ENCODE measurements around the gene ROBO3. TPM values are rescaled to one million over a fixed set of nuclear protein-coding genes. Genes with fewer than 3 reads are reported as not detected.

The ROBO3 gene
- total RNA-seq, 1 donor from 2014 or later: 5.9 TPM

GRCh38 chr11:124839972-124840621 is 25.1 kb upstream of the ROBO3 start:
- Mint-ChIP-seq H3K9me3 (ENCODE audit: unreplicated experiment) (peaks cover 5% of the 10 kb centered on the region), H3K4me1 (ENCODE audit: low read depth, unreplicated experiment) (peaks cover 6% of the 10 kb centered on the region), H3K4me3 (ENCODE audit: unreplicated experiment) (peak overlapping the region; percentile 72), H3K27me3 (ENCODE audit: unreplicated experiment) (peaks cover 43% of the 10 kb centered on the region), H3K27ac (ENCODE audit: unreplicated experiment) (no peak overlapping the region), H3K36me3 (ENCODE audit: unreplicated experiment) (no peaks in the 10 kb centered on the region)
- TF ChIP-seq, protein P1, sequence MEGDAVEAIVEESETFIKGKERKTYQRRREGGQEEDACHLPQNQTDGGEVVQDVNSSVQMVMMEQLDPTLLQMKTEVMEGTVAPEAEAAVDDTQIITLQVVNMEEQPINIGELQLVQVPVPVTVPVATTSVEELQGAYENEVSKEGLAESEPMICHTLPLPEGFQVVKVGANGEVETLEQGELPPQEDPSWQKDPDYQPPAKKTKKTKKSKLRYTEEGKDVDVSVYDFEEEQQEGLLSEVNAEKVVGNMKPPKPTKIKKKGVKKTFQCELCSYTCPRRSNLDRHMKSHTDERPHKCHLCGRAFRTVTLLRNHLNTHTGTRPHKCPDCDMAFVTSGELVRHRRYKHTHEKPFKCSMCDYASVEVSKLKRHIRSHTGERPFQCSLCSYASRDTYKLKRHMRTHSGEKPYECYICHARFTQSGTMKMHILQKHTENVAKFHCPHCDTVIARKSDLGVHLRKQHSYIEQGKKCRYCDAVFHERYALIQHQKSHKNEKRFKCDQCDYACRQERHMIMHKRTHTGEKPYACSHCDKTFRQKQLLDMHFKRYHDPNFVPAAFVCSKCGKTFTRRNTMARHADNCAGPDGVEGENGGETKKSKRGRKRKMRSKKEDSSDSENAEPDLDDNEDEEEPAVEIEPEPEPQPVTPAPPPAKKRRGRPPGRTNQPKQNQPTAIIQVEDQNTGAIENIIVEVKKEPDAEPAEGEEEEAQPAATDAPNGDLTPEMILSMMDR (IDR thresholded peaks at IDR 0.05; ENCODE audit: partially characterized antibody, unreplicated experiment): no peak
- DNase-seq: no peak

GRCh38 chr11:124840666-124841065 is 24.6 kb upstream of the ROBO3 start:
- Mint-ChIP-seq H3K36me3 (ENCODE audit: unreplicated experiment) (no peaks in the 10 kb centered on the region), H3K27ac (ENCODE audit: unreplicated experiment) (no peak overlapping the region), H3K9me3 (ENCODE audit: unreplicated experiment) (peaks cover 5% of the 10 kb centered on the region), H3K4me3 (ENCODE audit: unreplicated experiment) (peak overlapping the region; percentile 14), H3K27me3 (ENCODE audit: unreplicated experiment) (peaks cover 46% of the 10 kb centered on the region), H3K4me1 (ENCODE audit: low read depth, unreplicated experiment) (peaks cover 6% of the 10 kb centered on the region)
- TF ChIP-seq, protein P1 (IDR thresholded peaks at IDR 0.05; ENCODE audit: partially characterized antibody, unreplicated experiment): no peak
- no peak for DNase-seq

DNA sequence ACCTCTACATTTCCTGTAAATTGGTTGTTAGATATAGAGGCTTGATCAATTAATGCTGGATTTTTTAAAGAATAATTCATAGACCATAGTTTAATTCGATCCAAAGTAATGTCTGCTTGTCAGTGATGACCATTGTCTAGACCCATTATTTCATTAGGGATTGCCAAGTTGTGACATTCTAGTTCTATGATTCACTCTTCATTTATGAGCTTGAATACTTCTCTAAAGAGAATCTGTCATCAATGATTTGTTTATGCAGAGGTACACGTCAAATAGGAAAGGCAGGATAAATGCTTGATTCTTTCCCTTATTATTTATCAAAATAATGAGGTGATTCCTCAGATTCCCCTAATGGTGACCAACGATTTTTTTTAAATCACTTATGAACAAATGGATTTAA is 24.0 kb upstream of the ROBO3 start:
- no peaks in the 10 kb centered on the region for H3K36me3 Mint-ChIP-seq (ENCODE audit: unreplicated experiment)

GRCh38 chr11:124841840-124842239 is 23.4 kb upstream of the ROBO3 start:
- Mint-ChIP-seq H3K27ac (ENCODE audit: unreplicated experiment) (no peak overlapping the region), H3K4me1 (ENCODE audit: low read depth, unreplicated experiment) (peaks cover 6% of the 10 kb centered on the region), H3K36me3 (ENCODE audit: unreplicated experiment) (no peaks in the 10 kb centered on the region), H3K4me3 (ENCODE audit: unreplicated experiment) (no peak overlapping the region), H3K27me3 (ENCODE audit: unreplicated experiment) (peaks cover 55% of the 10 kb centered on the region), H3K9me3 (ENCODE audit: unreplicated experiment) (peaks cover 5% of the 10 kb centered on the region)
- DNase-seq: no peak
- TF ChIP-seq, protein P1 (IDR thresholded peaks at IDR 0.05; ENCODE audit: partially characterized antibody, unreplicated experiment): no peak

More for the DNA sequence above, 24.0 kb upstream of the ROBO3 start:
- peaks cover 5% of the 10 kb centered on the region for H3K9me3 Mint-ChIP-seq (ENCODE audit: unreplicated experiment)
- H3K27me3 Mint-ChIP-seq (ENCODE audit: unreplicated experiment): peaks cover 51% of the 10 kb centered on the region
- peak overlapping the region; percentile 14 for H3K4me3 Mint-ChIP-seq (ENCODE audit: unreplicated experiment)
- peaks cover 6% of the 10 kb centered on the region for H3K4me1 Mint-ChIP-seq (ENCODE audit: low read depth, unreplicated experiment)
- no peak for DNase-seq
- TF ChIP-seq, protein P1 (IDR thresholded peaks at IDR 0.05; ENCODE audit: partially characterized antibody, unreplicated experiment): no peak
- H3K27ac Mint-ChIP-seq (ENCODE audit: unreplicated experiment): no peak overlapping the region

DNA sequence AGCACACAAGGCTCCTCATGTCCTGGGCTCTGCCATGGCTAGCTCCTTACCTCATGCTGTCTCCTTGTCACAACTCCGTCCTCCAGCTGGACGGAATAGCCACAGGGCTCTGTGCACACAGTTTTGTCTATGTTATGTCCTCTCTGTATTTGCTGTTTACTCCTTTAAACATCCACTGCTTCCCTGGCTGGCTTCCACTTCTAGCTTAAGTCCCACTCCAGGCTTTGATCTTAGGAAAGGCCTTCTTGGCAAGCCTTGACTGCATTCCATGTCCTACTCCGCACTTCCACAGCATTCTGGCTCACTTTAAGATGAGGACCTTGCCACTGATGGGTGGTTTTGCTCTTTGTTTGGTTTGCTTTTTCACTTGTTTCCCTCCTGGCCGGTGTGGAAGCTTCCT is 22.9 kb upstream of the ROBO3 start:
- DNase-seq: no peak

More for the DNA sequence above, 22.9 kb upstream of the ROBO3 start:
- Mint-ChIP-seq H3K4me1 (ENCODE audit: low read depth, unreplicated experiment) (peaks cover 4% of the 10 kb centered on the region), H3K36me3 (ENCODE audit: unreplicated experiment) (no peaks in the 10 kb centered on the region), H3K27me3 (ENCODE audit: unreplicated experiment) (peaks cover 55% of the 10 kb centered on the region), H3K27ac (ENCODE audit: unreplicated experiment) (no peak overlapping the region), H3K4me3 (ENCODE audit: unreplicated experiment) (no peak overlapping the region), H3K9me3 (ENCODE audit: unreplicated experiment) (peaks cover 5% of the 10 kb centered on the region)
- TF ChIP-seq, protein P1 (IDR thresholded peaks at IDR 0.05; ENCODE audit: partially characterized antibody, unreplicated experiment): no peak

All from glutamatergic neuron (in vitro differentiated cells).